Measurements from ENCODE around the gene OR4F6.

DNA sequence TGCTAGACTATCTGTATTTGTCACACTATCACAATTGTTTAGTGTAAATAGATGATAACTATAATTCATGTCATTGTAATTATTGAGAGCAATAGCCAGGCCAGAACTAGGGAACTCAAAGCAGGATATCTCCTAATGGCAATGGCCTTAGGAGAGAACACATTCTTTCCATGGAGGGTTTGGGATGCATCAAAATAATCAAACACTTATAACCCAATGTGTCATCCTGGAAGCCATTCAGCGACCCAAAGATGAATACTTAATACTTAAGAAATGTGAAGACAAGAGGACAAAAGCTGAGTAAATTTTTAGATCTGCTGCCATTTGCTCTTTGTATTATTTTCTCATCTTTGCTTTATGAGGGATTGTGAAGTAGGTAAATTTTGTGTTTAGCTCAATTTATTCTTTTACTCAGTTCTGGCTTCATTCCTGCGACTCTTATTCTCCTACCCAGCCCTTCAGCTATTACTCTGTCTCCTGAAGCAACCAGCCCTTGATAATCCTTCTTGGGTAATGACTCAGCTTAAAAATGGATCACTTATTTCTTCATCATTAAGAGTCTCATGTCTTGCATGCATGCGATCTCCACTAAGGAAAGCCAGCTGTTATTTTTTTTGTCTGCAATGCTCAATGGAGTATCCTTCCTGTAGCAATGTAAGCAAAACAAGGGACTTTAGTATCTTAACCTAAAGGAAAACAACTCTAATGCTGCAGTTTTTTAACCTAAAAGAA lies 10.7 kb downstream of the OR4F6 start:
- TF ChIP-seq CTCF (conservative IDR thresholded peaks at IDR 0.05 in 1 of 2, IDR thresholded peaks at IDR 0.05 in 1 of 2; ENCODE audit: low read depth in 1 of 2, low read length in 2 of 2) (no peak), EZH2 (IDR thresholded peaks at IDR 0.05; ENCODE audit: low read length, missing control alignments) (no peak)
